Measurements from ENCODE around the gene ZFPM1.
"Not testable (repeated sequence)": the region's sequence is repeated elsewhere in the genome, so short reads cannot be mapped to it uniquely, and the experiment has no call there.

Gene ZFPM1

GRCh38 chr16:88514070-88514469 lies 61.0 kb downstream of the ZFPM1 start:
- no peak overlapping the region for H2AFZ ChIP-seq (ENCODE audit: low read depth, low read length)
- H3K36me3 ChIP-seq (ENCODE audit: insufficient read depth, low read length): no peaks in the 10 kb centered on the region
- H3K4me1 ChIP-seq (ENCODE audit: insufficient read depth, low read length): peaks cover 26% of the 10 kb centered on the region
- H3K9me3 ChIP-seq (ENCODE audit: low read length): no peaks in the 10 kb centered on the region
- H3K4me3 ChIP-seq (ENCODE audit: low read length): no peak overlapping the region
- no peaks in the 10 kb centered on the region for H3K27me3 ChIP-seq (ENCODE audit: insufficient read depth, low read length)

- no peaks in the 10 kb centered on the region for H3K9me3 ChIP-seq (ENCODE audit: low read length)
Observed at GRCh38 chr16:88514526-88515232, 61.6 kb downstream of the ZFPM1 start.

GRCh38 chr16:88515371-88515770 lies 62.3 kb downstream of the ZFPM1 start:
- Histone ChIP-seq H3K4me1 (ENCODE audit: insufficient read depth, low read length) (peaks cover 18% of the 10 kb centered on the region), H3K9me3 (ENCODE audit: low read length) (no peaks in the 10 kb centered on the region), H3K4me3 (ENCODE audit: low read length) (no peak overlapping the region), H3K27me3 (ENCODE audit: insufficient read depth, low read length) (no peaks in the 10 kb centered on the region), H2AFZ (ENCODE audit: low read depth, low read length) (no peak overlapping the region), H3K36me3 (ENCODE audit: insufficient read depth, low read length) (no peaks in the 10 kb centered on the region)

More at GRCh38 chr16:88514526-88515232, 61.6 kb downstream of the ZFPM1 start:
- Histone ChIP-seq H2AFZ (ENCODE audit: low read depth, low read length) (no peak overlapping the region), H3K27me3 (ENCODE audit: insufficient read depth, low read length) (no peaks in the 10 kb centered on the region), H3K4me3 (ENCODE audit: low read length) (no peak overlapping the region), H3K36me3 (ENCODE audit: insufficient read depth, low read length) (no peaks in the 10 kb centered on the region), H3K4me1 (ENCODE audit: insufficient read depth, low read length) (peaks cover 23% of the 10 kb centered on the region)

- no peaks in the 10 kb centered on the region for H3K36me3 ChIP-seq (ENCODE audit: insufficient read depth, low read length)
- no peak overlapping the region for H2AFZ ChIP-seq (ENCODE audit: low read depth, low read length)
- no peaks in the 10 kb centered on the region for H3K27me3 ChIP-seq (ENCODE audit: insufficient read depth, low read length)
- no peak overlapping the region for H3K4me3 ChIP-seq (ENCODE audit: low read length)
- H3K9me3 ChIP-seq (ENCODE audit: low read length): no peaks in the 10 kb centered on the region
- H3K4me1 ChIP-seq (ENCODE audit: insufficient read depth, low read length): peaks cover 18% of the 10 kb centered on the region
Observed at GRCh38 chr16:88515925-88516594, 63.0 kb downstream of the ZFPM1 start.

- no peak overlapping the region for H3K4me3 ChIP-seq (ENCODE audit: low read length)
- H3K4me1 ChIP-seq (ENCODE audit: insufficient read depth, low read length): peaks cover 18% of the 10 kb centered on the region
- H3K36me3 ChIP-seq (ENCODE audit: insufficient read depth, low read length): no peaks in the 10 kb centered on the region
- H2AFZ ChIP-seq (ENCODE audit: low read depth, low read length): no peak overlapping the region
- H3K27me3 ChIP-seq (ENCODE audit: insufficient read depth, low read length): no peaks in the 10 kb centered on the region
- no peaks in the 10 kb centered on the region for H3K9me3 ChIP-seq (ENCODE audit: low read length)
Observed at GRCh38 chr16:88516601-88517061, 63.6 kb downstream of the ZFPM1 start.

GRCh38 chr16:88517208-88517774 lies 64.2 kb downstream of the ZFPM1 start:
- not testable (repeated sequence) for H2AFZ ChIP-seq (ENCODE audit: low read depth, low read length); H3K4me3 ChIP-seq (ENCODE audit: low read length); H3K27me3 ChIP-seq (ENCODE audit: insufficient read depth, low read length); H3K36me3 ChIP-seq (ENCODE audit: insufficient read depth, low read length); H3K9me3 ChIP-seq (ENCODE audit: low read length)
- peaks cover 18% of the 10 kb centered on the region for H3K4me1 ChIP-seq (ENCODE audit: insufficient read depth, low read length)

- not testable (repeated sequence) for H3K36me3 ChIP-seq (ENCODE audit: insufficient read depth, low read length); H3K9me3 ChIP-seq (ENCODE audit: low read length)
Observed at GRCh38 chr16:88518411-88519111, 65.5 kb downstream of the ZFPM1 start.

GRCh38 chr16:88519240-88519639 lies 66.2 kb downstream of the ZFPM1 start:
- Histone ChIP-seq H3K36me3 (ENCODE audit: insufficient read depth, low read length) (no peaks in the 10 kb centered on the region), H3K4me3 (ENCODE audit: low read length) (no peak overlapping the region), H2AFZ (ENCODE audit: low read depth, low read length) (no peak overlapping the region), H3K4me1 (ENCODE audit: insufficient read depth, low read length) (peaks cover 18% of the 10 kb centered on the region), H3K27me3 (ENCODE audit: insufficient read depth, low read length) (no peaks in the 10 kb centered on the region), H3K9me3 (ENCODE audit: low read length) (no peaks in the 10 kb centered on the region)

More at GRCh38 chr16:88518411-88519111, 65.5 kb downstream of the ZFPM1 start:
- H3K4me1 ChIP-seq (ENCODE audit: insufficient read depth, low read length): peaks cover 18% of the 10 kb centered on the region
- H3K4me3 ChIP-seq (ENCODE audit: low read length); H2AFZ ChIP-seq (ENCODE audit: low read depth, low read length); H3K27me3 ChIP-seq (ENCODE audit: insufficient read depth, low read length): not testable (repeated sequence)

- Histone ChIP-seq H3K27me3 (ENCODE audit: insufficient read depth, low read length) (no peaks in the 10 kb centered on the region), H3K4me3 (ENCODE audit: low read length) (no peak overlapping the region), H3K36me3 (ENCODE audit: insufficient read depth, low read length) (no peaks in the 10 kb centered on the region), H3K4me1 (ENCODE audit: insufficient read depth, low read length) (peaks cover 11% of the 10 kb centered on the region), H3K9me3 (ENCODE audit: low read length) (no peaks in the 10 kb centered on the region), H2AFZ (ENCODE audit: low read depth, low read length) (no peak overlapping the region)
Observed at GRCh38 chr16:88519938-88520653, 67.0 kb downstream of the ZFPM1 start.

GRCh38 chr16:88521674-88522073 lies 68.6 kb downstream of the ZFPM1 start:
- no peak overlapping the region for H2AFZ ChIP-seq (ENCODE audit: low read depth, low read length)
- H3K4me1 ChIP-seq (ENCODE audit: insufficient read depth, low read length): peaks cover 1% of the 10 kb centered on the region
- no peak overlapping the region for H3K4me3 ChIP-seq (ENCODE audit: low read length)
- H3K27me3 ChIP-seq (ENCODE audit: insufficient read depth, low read length): no peaks in the 10 kb centered on the region
- no peaks in the 10 kb centered on the region for H3K36me3 ChIP-seq (ENCODE audit: insufficient read depth, low read length)
- no peaks in the 10 kb centered on the region for H3K9me3 ChIP-seq (ENCODE audit: low read length)

GRCh38 chr16:88522276-88522949 lies 69.3 kb downstream of the ZFPM1 start:
- Histone ChIP-seq H2AFZ (ENCODE audit: low read depth, low read length) (no peak overlapping the region), H3K27me3 (ENCODE audit: insufficient read depth, low read length) (no peaks in the 10 kb centered on the region), H3K9me3 (ENCODE audit: low read length) (no peaks in the 10 kb centered on the region), H3K36me3 (ENCODE audit: insufficient read depth, low read length) (no peaks in the 10 kb centered on the region), H3K4me1 (ENCODE audit: insufficient read depth, low read length) (no peaks in the 10 kb centered on the region), H3K4me3 (ENCODE audit: low read length) (no peak overlapping the region)
